Rectal smooth muscle tissue (tissue), 1 donor: ENCODE data around the gene TMC2.
"Not testable (repeated sequence)": the region's sequence is repeated elsewhere in the genome, so short reads cannot be mapped to it uniquely, and the experiment has no call there.

ENCODE experiments used
- H3K27ac ChIP-seq: one replicate; pipeline ENCODE4 v1.7.0; 2013; ENCODE audit warnings: low read depth, low read length, inconsistent platforms
- H3K27me3 ChIP-seq: one replicate; pipeline ENCODE4 v1.7.0; 2013; ENCODE audit warnings: low read length; ENCODE audit not compliant: control insufficient read depth, insufficient read depth
- H3K36me3 ChIP-seq: one replicate; pipeline ENCODE4 v1.7.0; 2013; ENCODE audit warnings: low read length; ENCODE audit not compliant: control insufficient read depth, insufficient read depth
- H3K4me1 ChIP-seq: one replicate; pipeline ENCODE4 v1.7.0; 2013; ENCODE audit warnings: low read length; ENCODE audit not compliant: control insufficient read depth, insufficient read depth
- H3K4me3 ChIP-seq: one replicate; pipeline ENCODE4 v1.7.0; 2013; ENCODE audit warnings: low read length
- H3K9ac ChIP-seq: one replicate; pipeline ENCODE4 v1.7.0; 2013; ENCODE audit warnings: low read length

The TMC2 gene, protein sequence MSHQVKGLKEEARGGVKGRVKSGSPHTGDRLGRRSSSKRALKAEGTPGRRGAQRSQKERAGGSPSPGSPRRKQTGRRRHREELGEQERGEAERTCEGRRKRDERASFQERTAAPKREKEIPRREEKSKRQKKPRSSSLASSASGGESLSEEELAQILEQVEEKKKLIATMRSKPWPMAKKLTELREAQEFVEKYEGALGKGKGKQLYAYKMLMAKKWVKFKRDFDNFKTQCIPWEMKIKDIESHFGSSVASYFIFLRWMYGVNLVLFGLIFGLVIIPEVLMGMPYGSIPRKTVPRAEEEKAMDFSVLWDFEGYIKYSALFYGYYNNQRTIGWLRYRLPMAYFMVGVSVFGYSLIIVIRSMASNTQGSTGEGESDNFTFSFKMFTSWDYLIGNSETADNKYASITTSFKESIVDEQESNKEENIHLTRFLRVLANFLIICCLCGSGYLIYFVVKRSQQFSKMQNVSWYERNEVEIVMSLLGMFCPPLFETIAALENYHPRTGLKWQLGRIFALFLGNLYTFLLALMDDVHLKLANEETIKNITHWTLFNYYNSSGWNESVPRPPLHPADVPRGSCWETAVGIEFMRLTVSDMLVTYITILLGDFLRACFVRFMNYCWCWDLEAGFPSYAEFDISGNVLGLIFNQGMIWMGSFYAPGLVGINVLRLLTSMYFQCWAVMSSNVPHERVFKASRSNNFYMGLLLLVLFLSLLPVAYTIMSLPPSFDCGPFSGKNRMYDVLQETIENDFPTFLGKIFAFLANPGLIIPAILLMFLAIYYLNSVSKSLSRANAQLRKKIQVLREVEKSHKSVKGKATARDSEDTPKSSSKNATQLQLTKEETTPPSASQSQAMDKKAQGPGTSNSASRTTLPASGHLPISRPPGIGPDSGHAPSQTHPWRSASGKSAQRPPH

DNA sequence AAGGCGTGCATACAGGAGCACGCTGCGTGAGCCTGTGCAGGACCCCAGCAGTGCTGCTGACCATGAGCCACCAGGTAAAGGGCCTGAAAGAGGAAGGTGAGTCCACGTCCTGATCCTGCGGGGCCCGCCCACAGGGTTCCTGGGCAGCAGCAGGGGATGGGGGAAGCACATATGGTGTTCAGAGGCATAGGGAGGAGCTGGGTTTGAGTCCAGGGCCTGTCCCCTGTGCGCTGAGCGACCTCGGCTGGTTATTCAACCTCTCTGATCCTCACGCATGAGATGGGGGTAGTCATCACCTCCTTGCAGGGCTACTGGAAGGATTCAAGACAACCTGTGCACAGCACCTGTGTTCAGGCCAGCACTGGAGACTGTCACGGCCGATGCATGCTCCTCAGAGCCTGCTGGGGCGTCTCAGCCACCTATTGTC, at the start of gene TMC2:
Gene TMC2 (plus strand): TSS at position 14 of the 427 bp plus-strand sequence. CDS start 49 bp downstream, at position 63.
- Histone ChIP-seq H3K27me3 (no peaks in the 10 kb centered on the region), H3K4me3 (no peak within 1 kb of the TSS), H3K27ac (no peak within 1 kb of the TSS), H3K36me3 (no peaks in the 10 kb centered on the region), H3K4me1 (no peaks in the 10 kb centered on the region), H3K9ac (no peak within 1 kb of the TSS)

DNA sequence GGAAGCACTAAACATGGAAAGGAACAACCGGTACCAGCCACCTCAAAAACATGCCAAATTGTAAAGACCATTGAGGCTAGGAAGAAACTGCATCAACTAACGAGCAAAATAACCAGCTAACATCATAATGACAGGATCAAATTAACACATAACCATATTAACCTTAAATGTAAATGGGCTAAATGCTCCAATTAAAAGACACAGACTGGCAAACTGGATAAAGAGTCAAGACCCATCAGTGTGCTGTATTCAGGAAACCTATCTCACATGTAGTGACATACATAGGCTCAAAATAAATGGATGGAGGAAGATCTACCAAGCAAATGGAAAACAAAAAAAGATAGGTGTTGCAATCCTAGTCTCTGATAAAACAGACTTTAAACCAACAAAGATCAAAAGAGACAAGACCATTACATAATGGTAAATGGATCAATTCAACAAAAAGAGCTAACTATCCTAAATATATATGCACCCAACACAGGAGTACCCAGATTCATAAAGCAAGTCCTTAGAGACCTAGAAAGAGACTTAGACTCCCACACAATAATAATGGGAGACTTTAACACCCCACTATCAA, 33.5 kb upstream of the TMC2 start:
- H3K4me1 ChIP-seq, H3K27ac ChIP-seq, H3K4me3 ChIP-seq, H3K27me3 ChIP-seq, H3K36me3 ChIP-seq, H3K9ac ChIP-seq: not testable (repeated sequence)

GRCh38 chr20:2504803-2505202, 31.6 kb upstream of the TMC2 start:
- H3K36me3 ChIP-seq, H3K4me1 ChIP-seq, H3K27ac ChIP-seq, H3K9ac ChIP-seq, H3K4me3 ChIP-seq, H3K27me3 ChIP-seq: not testable (repeated sequence)

GRCh38 chr20:2506426-2506825, 29.9 kb upstream of the TMC2 start:
- H3K36me3 ChIP-seq, H3K27me3 ChIP-seq, H3K4me1 ChIP-seq, H3K27ac ChIP-seq, H3K4me3 ChIP-seq, H3K9ac ChIP-seq: not testable (repeated sequence)

DNA sequence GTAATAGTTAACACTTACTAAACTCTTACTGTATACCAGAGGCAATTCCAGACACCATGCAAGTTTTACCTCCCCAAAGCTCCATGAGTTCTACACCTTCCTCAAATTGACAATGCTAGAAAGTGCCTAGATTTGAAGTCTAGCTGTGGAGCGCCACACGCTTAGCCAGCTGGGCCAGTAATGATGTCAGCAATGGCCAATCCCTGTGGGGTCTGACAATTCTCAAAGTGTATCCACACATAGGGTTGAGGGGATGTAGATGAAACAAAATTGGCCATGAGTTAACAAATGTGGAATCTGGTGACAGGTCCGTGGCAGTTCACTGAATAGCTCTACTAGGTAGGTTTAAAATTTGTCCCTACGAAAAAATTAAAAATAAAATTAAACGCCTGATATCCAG, 28.9 kb upstream of the TMC2 start:
- H3K4me3 ChIP-seq, result no peak overlapping the region
- H3K36me3 ChIP-seq, result no peaks in the 10 kb centered on the region
- H3K27ac ChIP-seq, result no peak overlapping the region
- H3K27me3 ChIP-seq, result no peaks in the 10 kb centered on the region
- peaks cover 2% of the 10 kb centered on the region for H3K4me1 ChIP-seq
- H3K9ac ChIP-seq, result no peak overlapping the region

- peaks cover 2% of the 10 kb centered on the region for H3K4me1 ChIP-seq
Measured at GRCh38 chr20:2507875-2508630, 28.3 kb upstream of the TMC2 start.

GRCh38 chr20:2508631-2509467, 27.5 kb upstream of the TMC2 start, which contains the start of gene ZNF343:
Gene ZNF343 (minus strand): TSS chr20:2508915. CDS start chr20:2493895, 15,020 bp downstream.
- Histone ChIP-seq H3K27ac (peak within 1 kb of the TSS; percentile 95), H3K27me3 (no peaks in the 10 kb centered on the region), H3K4me1 (peaks cover 2% of the 10 kb centered on the region), H3K4me3 (peak within 1 kb of the TSS; percentile 81), H3K36me3 (no peaks in the 10 kb centered on the region), H3K9ac (peak within 1 kb of the TSS; percentile 76)

More at GRCh38 chr20:2507875-2508630, 28.3 kb upstream of the TMC2 start:
- H3K27me3 ChIP-seq, result no peaks in the 10 kb centered on the region
- peak overlapping the region; percentile 76 for H3K9ac ChIP-seq
- no peaks in the 10 kb centered on the region for H3K36me3 ChIP-seq
- H3K27ac ChIP-seq, result peak overlapping the region; percentile 95
- peak overlapping the region; percentile 81 for H3K4me3 ChIP-seq

GRCh38 chr20:2509468-2509781, 26.9 kb upstream of the TMC2 start:
- Histone ChIP-seq H3K27me3 (no peaks in the 10 kb centered on the region), H3K4me1 (peaks cover 2% of the 10 kb centered on the region), H3K4me3 (peak overlapping the region; percentile 81), H3K9ac (peak overlapping the region; percentile 26), H3K27ac (peak overlapping the region; percentile 95), H3K36me3 (no peaks in the 10 kb centered on the region)

DNA sequence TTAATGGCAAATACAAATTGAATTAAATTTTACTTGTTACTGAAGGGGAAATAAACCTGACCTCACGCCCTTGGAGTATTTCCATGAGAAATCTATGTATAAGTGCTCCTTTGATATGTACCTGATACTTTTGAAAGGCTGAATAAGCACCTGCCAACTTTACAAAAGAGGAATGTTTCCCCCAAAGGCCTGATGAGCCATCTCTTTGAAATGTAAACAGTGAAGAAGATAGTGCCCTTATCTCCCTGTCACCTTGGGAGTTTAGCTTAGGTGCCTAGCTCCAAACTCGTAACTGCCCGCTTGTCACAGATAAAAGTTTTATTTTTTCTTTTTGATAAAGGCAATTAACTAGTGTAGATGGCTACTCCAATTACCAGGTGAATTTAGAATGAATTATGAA, 26.6 kb upstream of the TMC2 start:
- Histone ChIP-seq H3K4me1 (peaks cover 2% of the 10 kb centered on the region), H3K27me3 (no peaks in the 10 kb centered on the region), H3K9ac (no peak overlapping the region), H3K36me3 (no peaks in the 10 kb centered on the region), H3K27ac (no peak overlapping the region), H3K4me3 (no peak overlapping the region)

DNA sequence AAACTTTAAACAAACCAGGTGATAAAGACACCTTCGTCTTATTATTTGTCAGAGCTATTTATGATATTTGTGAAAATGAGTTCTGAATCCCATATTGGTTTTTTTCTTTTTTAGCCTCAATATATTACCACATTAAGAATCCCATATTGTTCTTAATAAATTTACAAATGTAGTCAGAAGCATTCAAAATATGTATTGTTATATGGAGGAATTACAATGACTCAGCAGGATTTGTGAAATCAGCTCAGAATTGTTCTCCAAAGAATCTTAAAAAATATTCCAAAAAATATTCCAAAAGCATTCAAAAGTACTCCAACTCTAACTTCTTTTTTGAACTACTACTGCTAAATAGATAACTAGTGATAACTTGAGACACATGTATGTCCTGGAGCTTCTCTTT, 21.2 kb upstream of the TMC2 start:
- no peaks in the 10 kb centered on the region for H3K27me3 ChIP-seq
- H3K27ac ChIP-seq, result no peak overlapping the region
- H3K4me1 ChIP-seq, result no peaks in the 10 kb centered on the region
- no peak overlapping the region for H3K4me3 ChIP-seq
- no peak overlapping the region for H3K9ac ChIP-seq
- no peaks in the 10 kb centered on the region for H3K36me3 ChIP-seq

DNA sequence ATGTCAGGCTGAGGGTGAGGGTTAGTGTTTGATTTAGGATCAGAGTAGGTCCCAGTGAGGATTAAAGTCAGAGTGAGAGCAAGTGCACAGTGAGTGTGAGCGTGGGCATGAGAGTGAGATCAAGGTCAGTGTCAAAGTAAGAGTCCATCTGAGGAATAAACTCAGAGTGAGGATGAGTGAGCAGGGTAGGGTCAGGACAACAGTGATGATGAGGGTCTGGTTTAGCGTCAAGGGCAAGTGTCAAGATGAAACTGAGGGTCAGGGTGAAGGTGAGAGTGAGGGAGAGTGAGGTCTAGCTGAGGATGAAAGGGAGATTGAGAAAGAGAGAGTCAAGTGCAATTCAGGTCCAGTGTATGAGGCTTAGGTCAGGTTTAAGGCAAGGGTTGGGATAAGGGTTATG, 20.0 kb upstream of the TMC2 start:
- no peak overlapping the region for H3K27ac ChIP-seq
- no peak overlapping the region for H3K4me3 ChIP-seq
- no peaks in the 10 kb centered on the region for H3K4me1 ChIP-seq
- H3K9ac ChIP-seq, result no peak overlapping the region
- no peaks in the 10 kb centered on the region for H3K36me3 ChIP-seq
- H3K27me3 ChIP-seq, result no peaks in the 10 kb centered on the region
